H9 (cell line): ENCODE data around the gene TYRO3. TPM values are rescaled to one million over a fixed set of nuclear protein-coding genes. Genes with fewer than 3 reads are reported as not detected.

Experiments used
- DNase-seq: peaks from one replicate; pipeline ENCODE4 v3.0.0-alpha.2; 2017
- H2AFZ ChIP-seq: one replicate; pipeline ENCODE4 v1.6.1; 2013; ENCODE audit warnings: mild to moderate bottlenecking, low read length, control low read depth, moderate library complexity
- H2AK5ac ChIP-seq: 2 replicates; pipeline ENCODE4 v1.6.1; 2013; ENCODE audit warnings: low read length, control low read depth, mixed read lengths; ENCODE audit not compliant: insufficient read length
- H2BK120ac ChIP-seq: one replicate; pipeline ENCODE4 v1.6.1; 2013; ENCODE audit warnings: low read depth, mild to moderate bottlenecking, low read length, control low read depth, inconsistent platforms; ENCODE audit not compliant: poor library complexity, severe bottlenecking
- H2BK12ac ChIP-seq: 2 replicates; pipeline ENCODE4 v1.6.1; 2013; ENCODE audit warnings: low read length, control low read depth, mixed read lengths, low read depth; ENCODE audit not compliant: insufficient read length
- H2BK15ac ChIP-seq: 2 replicates; pipeline ENCODE4 v1.6.1; 2013; ENCODE audit warnings: low read depth, low read length, control low read depth
- H2BK20ac ChIP-seq: one replicate; pipeline ENCODE4 v1.6.1; 2013; ENCODE audit warnings: low read depth, mild to moderate bottlenecking, low read length, control low read depth, inconsistent platforms; ENCODE audit not compliant: poor library complexity, severe bottlenecking
- H2BK5ac ChIP-seq: 2 replicates; pipeline ENCODE4 v1.6.1; 2013; ENCODE audit warnings: low read length, control low read depth, mixed read lengths; ENCODE audit not compliant: insufficient read length
- H3K14ac ChIP-seq: 2 replicates; pipeline ENCODE4 v1.6.1; 2013; ENCODE audit warnings: low read length, control low read depth; ENCODE audit not compliant: insufficient read depth
- H3K18ac ChIP-seq: 2 replicates; pipeline ENCODE4 v1.6.1; 2013; ENCODE audit warnings: low read depth, mild to moderate bottlenecking, mixed read lengths, low read length, control low read depth; ENCODE audit not compliant: insufficient read length
- H3K23ac ChIP-seq: 2 replicates; pipeline ENCODE4 v1.6.1; 2013; ENCODE audit warnings: low read length, control low read depth, mixed read lengths, low read depth; ENCODE audit not compliant: insufficient read length
- H3K23me2 ChIP-seq: 2 replicates; pipeline ENCODE4 v1.6.1; 2013; ENCODE audit warnings: low read depth, mild to moderate bottlenecking, mixed read lengths, low read length, control low read depth; ENCODE audit not compliant: insufficient read length, poor library complexity, severe bottlenecking
- H3K27ac ChIP-seq: 2 replicates; pipeline ENCODE4 v1.5.1; 2013; ENCODE audit warnings: low read length, control low read depth, mixed read lengths, low read depth; ENCODE audit not compliant: insufficient read length
- H3K27me3 ChIP-seq: 2 replicates; pipeline ENCODE4 v1.6.1; 2013; ENCODE audit warnings: low read length, control low read depth, inconsistent platforms; ENCODE audit not compliant: insufficient read depth
- H3K4ac ChIP-seq: 2 replicates; pipeline ENCODE4 v1.6.1; 2013; ENCODE audit warnings: low read depth, mild to moderate bottlenecking, control low read depth, inconsistent platforms, low read length, moderate library complexity
- H3K4me1 ChIP-seq: 2 replicates; pipeline ENCODE4 v1.6.1; 2013; ENCODE audit warnings: low read length, control low read depth, inconsistent platforms; ENCODE audit not compliant: insufficient read depth
- H3K4me2 ChIP-seq: 2 replicates; pipeline ENCODE4 v1.6.1; 2013; ENCODE audit warnings: low read length, control low read depth, mixed read lengths; ENCODE audit not compliant: insufficient read length, insufficient read depth
- H3K56ac ChIP-seq: 2 replicates; pipeline ENCODE4 v1.6.1; 2013; ENCODE audit warnings: low read depth, mild to moderate bottlenecking, mixed read lengths, low read length, control low read depth; ENCODE audit not compliant: insufficient read length
- H3K79me1 ChIP-seq: 2 replicates; pipeline ENCODE4 v1.6.1; 2013; ENCODE audit warnings: low read depth, mild to moderate bottlenecking, moderate library complexity, low read length, control low read depth, inconsistent platforms; ENCODE audit not compliant: insufficient read depth, poor library complexity, severe bottlenecking
- H3K79me2 ChIP-seq: 2 replicates; pipeline ENCODE4 v1.6.1; 2013; ENCODE audit warnings: low read length, control low read depth, inconsistent platforms; ENCODE audit not compliant: insufficient read depth
- H3K9ac ChIP-seq: 2 replicates; pipeline ENCODE4 v1.6.1; 2013; ENCODE audit warnings: low read length, control low read depth, mixed read lengths; ENCODE audit not compliant: insufficient read length; ENCODE audit errors: extremely low read depth
- H3K9me3 ChIP-seq: one replicate; pipeline ENCODE4 v1.6.1; 2013; ENCODE audit warnings: low read depth, low read length, inconsistent platforms; ENCODE audit not compliant: control insufficient read depth
- H3T11ph ChIP-seq: one replicate; pipeline ENCODE4 v1.6.1; 2013; ENCODE audit warnings: mild to moderate bottlenecking, low read length, control low read depth, inconsistent platforms
- H4K20me1 ChIP-seq: one replicate; pipeline ENCODE4 v1.6.1; 2013; ENCODE audit not compliant: control insufficient read depth, insufficient read length, insufficient read depth
- H4K5ac ChIP-seq: 2 replicates; pipeline ENCODE4 v1.6.1; 2013; ENCODE audit warnings: low read depth, mild to moderate bottlenecking, mixed read lengths, low read length, control low read depth; ENCODE audit not compliant: insufficient read length
- H4K8ac ChIP-seq: replicated peaks from 2 replicates; pipeline ENCODE4 v1.6.1; 2013; ENCODE audit warnings: low read length, control low read depth, mixed read lengths, low read depth; ENCODE audit not compliant: insufficient read length
- H4K91ac ChIP-seq: 2 replicates; pipeline ENCODE4 v1.6.1; 2013; ENCODE audit warnings: low read depth, mild to moderate bottlenecking, moderate library complexity, mixed read lengths, low read length, control low read depth; ENCODE audit not compliant: insufficient read length
- H3K27ac Mint-ChIP-seq, 3 experiments: 2 replicates in 2 of 3; 3 replicates in 1 of 3; pipeline ENCODE4 v1.8.0; 2020 to 2021; ENCODE audit warnings: mixed read lengths in 3 of 3, mild to moderate bottlenecking in 1 of 3, moderate library complexity in 1 of 3
- H3K27me3 Mint-ChIP-seq: 2 replicates; pipeline ENCODE4 v1.8.0; 2021; ENCODE audit warnings: low read depth, mild to moderate bottlenecking, moderate library complexity, mixed read lengths
- H3K36me3 Mint-ChIP-seq, 3 experiments: 2 replicates in 2 of 3; 3 replicates in 1 of 3; pipeline ENCODE4 v1.8.0; 2020 to 2021; ENCODE audit warnings: low read depth in 3 of 3, mixed read lengths in 3 of 3; ENCODE audit not compliant: insufficient read depth in 1 of 3
- H3K4me1 Mint-ChIP-seq, 2 experiments: 2 replicates each; pipeline ENCODE4 v1.8.0; 2020; ENCODE audit warnings: mixed read lengths in 2 of 2
- H3K4me3 Mint-ChIP-seq, 2 experiments: 2 replicates in 1 of 2; 3 replicates in 1 of 2; pipeline ENCODE4 v1.8.0; 2020 to 2021; ENCODE audit warnings: mild to moderate bottlenecking in 2 of 2, mixed read lengths in 2 of 2, moderate library complexity in 1 of 2
- H3K9me3 Mint-ChIP-seq, 2 experiments: 2 replicates in 1 of 2; 3 replicates in 1 of 2; pipeline ENCODE4 v1.8.0; 2020; ENCODE audit warnings: mild to moderate bottlenecking in 2 of 2, mixed read lengths in 2 of 2, moderate library complexity in 1 of 2
- whole genome bisulfite sequencing: extraction: QIAGEN DNeasy Blood & Tissue Kit; methylation state at CpG from one replicate; pipeline ENCODE4 v1.1.7; 2013; ENCODE audit warnings: missing lambda C conversion rate, low lambda C conversion rate, mixed read lengths; ENCODE audit not compliant: insufficient read length; ENCODE audit errors: extremely low coverage; 5-methylcytosine and 5-hydroxymethylcytosine counted together
- total RNA-seq: library from RNA; stranded (reverse); gene quantifications from 2 replicates; pipeline ENCODE4 v1.2.1, GENCODE V29; 2021
- TF ChIP-seq, protein P1 (sequence below): fragments of 200-600 bp; sonication (generic); conservative IDR thresholded peaks from 3 replicates; pipeline ENCODE4 v1.8.0; 2021; ENCODE audit warnings: antibody characterized with exemption, mild to moderate bottlenecking

The TYRO3 gene
- total RNA-seq, 1 experiment from 2014 or later, result 124 TPM

DNA sequence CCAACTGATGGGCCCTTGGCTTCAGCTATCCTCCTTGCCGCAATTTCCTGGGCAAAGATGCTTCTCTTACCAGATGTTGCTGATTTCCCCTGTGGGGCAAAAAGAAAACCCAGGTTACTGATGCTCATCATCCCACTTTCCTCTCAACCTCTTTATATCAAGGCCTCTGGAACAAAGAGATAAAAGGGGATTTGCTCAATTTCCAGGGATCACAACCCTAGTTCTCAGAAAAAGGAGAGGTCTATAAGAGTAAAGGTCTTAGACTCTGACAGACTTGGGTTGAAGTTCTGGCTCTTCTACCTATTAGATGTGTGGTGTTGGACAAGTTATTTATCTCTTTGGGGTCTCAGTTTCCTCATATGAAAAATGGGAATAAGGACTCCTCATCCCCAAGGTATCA, 23.5 kb upstream of the TYRO3 start:
- H3T11ph ChIP-seq, result no peak overlapping the region
- DNase-seq, result no peak
- H3K36me3 Mint-ChIP-seq, result peaks cover 21 to 60% (median 44%) of the 10 kb centered on the region in 3 experiments; a peak in 6 of 7 replicates
- H2BK120ac ChIP-seq, result no peak overlapping the region
- H3K27me3 ChIP-seq, result no peaks in the 10 kb centered on the region
- H3K4me2 ChIP-seq, result no peak overlapping the region
- H4K8ac ChIP-seq, result no peak overlapping the region
- H3K9me3 ChIP-seq, result no peaks in the 10 kb centered on the region
- no peak overlapping the region for H3K18ac ChIP-seq
- no peak overlapping the region for H3K27ac ChIP-seq
- H3K79me1 ChIP-seq, result peaks cover 5% of the 10 kb centered on the region
- no peaks in the 10 kb centered on the region for H3K23me2 ChIP-seq
- H3K4me1 Mint-ChIP-seq, result peaks cover 0 to under 1% of the 10 kb centered on the region in 2 experiments; a peak in 1 of 4 replicates
- no CpG with 5 or more reads among the region's 1 CpG for WGBS
- no peak overlapping the region for H2AFZ ChIP-seq
- H3K4me1 ChIP-seq, result no peaks in the 10 kb centered on the region
- no peak overlapping the region for H2BK5ac ChIP-seq
- no peak overlapping the region for H3K9ac ChIP-seq
- no peak overlapping the region for H2BK12ac ChIP-seq
- H2BK20ac ChIP-seq, result no peak overlapping the region
- H3K4ac ChIP-seq, result no peak overlapping the region
- H4K5ac ChIP-seq, result no peak overlapping the region
- H3K9me3 Mint-ChIP-seq, result no peaks in the 10 kb centered on the region
- no peak overlapping the region for H3K56ac ChIP-seq
- no peak overlapping the region for H2AK5ac ChIP-seq
- H4K20me1 ChIP-seq, result no peaks in the 10 kb centered on the region
- H3K4me3 Mint-ChIP-seq, result no peak overlapping the region
- no peak overlapping the region for H2BK15ac ChIP-seq
- no peak overlapping the region for H4K91ac ChIP-seq
- H3K27ac Mint-ChIP-seq, result no peak overlapping the region
- H3K79me2 ChIP-seq, result no peaks in the 10 kb centered on the region
- no peak overlapping the region for H3K14ac ChIP-seq
- TF ChIP-seq, protein P1, sequence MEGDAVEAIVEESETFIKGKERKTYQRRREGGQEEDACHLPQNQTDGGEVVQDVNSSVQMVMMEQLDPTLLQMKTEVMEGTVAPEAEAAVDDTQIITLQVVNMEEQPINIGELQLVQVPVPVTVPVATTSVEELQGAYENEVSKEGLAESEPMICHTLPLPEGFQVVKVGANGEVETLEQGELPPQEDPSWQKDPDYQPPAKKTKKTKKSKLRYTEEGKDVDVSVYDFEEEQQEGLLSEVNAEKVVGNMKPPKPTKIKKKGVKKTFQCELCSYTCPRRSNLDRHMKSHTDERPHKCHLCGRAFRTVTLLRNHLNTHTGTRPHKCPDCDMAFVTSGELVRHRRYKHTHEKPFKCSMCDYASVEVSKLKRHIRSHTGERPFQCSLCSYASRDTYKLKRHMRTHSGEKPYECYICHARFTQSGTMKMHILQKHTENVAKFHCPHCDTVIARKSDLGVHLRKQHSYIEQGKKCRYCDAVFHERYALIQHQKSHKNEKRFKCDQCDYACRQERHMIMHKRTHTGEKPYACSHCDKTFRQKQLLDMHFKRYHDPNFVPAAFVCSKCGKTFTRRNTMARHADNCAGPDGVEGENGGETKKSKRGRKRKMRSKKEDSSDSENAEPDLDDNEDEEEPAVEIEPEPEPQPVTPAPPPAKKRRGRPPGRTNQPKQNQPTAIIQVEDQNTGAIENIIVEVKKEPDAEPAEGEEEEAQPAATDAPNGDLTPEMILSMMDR, result no peak
- H3K23ac ChIP-seq, result no peak overlapping the region
- H3K27me3 Mint-ChIP-seq, result no peaks in the 10 kb centered on the region
